Stimulated activated naive B cell treated with anti-CD40 and anti-IgM and Interleukin-4, amounts not matched to agents 10 μg/mL and 1 μg/mL and 100 μg/mL, for 72 hours (primary cell): ENCODE measurements around the gene CAPN1.

Experiments used
- ATAC-seq, 2 donors: fragments of 150-1000 bp; cut with Tn5 transposase; replicated peaks; 2 replicates each; pipeline ENCODE4 v1.10.0; 2021; ENCODE audit warnings: moderate library complexity in 1 of 2
- DNase-seq: peaks from one replicate; pipeline ENCODE4 v3.0.0; 2021
- H3K27ac Mint-ChIP-seq: one replicate; pipeline ENCODE4 v1.8.0; 2022; ENCODE audit warnings: mild to moderate bottlenecking, mixed read lengths
- H3K27me3 Mint-ChIP-seq, 2 donors: one replicate each; pipeline ENCODE4 v1.8.0; 2022; ENCODE audit warnings: mixed read lengths in 2 of 2
- H3K36me3 Mint-ChIP-seq, 2 donors: one replicate each; pipeline ENCODE4 v1.8.0; 2022; ENCODE audit warnings: mixed read lengths in 2 of 2, mild to moderate bottlenecking in 1 of 2
- H3K4me1 Mint-ChIP-seq, 2 donors: one replicate each; pipeline ENCODE4 v1.8.0; 2022; ENCODE audit warnings: mixed read lengths in 2 of 2, mild to moderate bottlenecking in 1 of 2
- H3K4me3 Mint-ChIP-seq, 2 donors: one replicate each; pipeline ENCODE4 v1.8.0; 2022; ENCODE audit warnings: mild to moderate bottlenecking in 2 of 2, mixed read lengths in 2 of 2, moderate library complexity in 1 of 2
- H3K9me3 Mint-ChIP-seq, 2 donors: one replicate each; pipeline ENCODE4 v1.8.0; 2022; ENCODE audit warnings: mixed read lengths in 2 of 2, mild to moderate bottlenecking in 1 of 2

Gene CAPN1

GRCh38 chr11:65150509-65151299 lies 31.0 kb upstream of the CAPN1 start:
- ATAC-seq (peak; percentile 88 to 92), DNase-seq (peak; percentile 46)
- Mint-ChIP-seq H3K9me3 (no peaks in the 10 kb centered on the region), H3K4me1 (peaks cover 25 to 48% of the 10 kb centered on the region in 2 donors), H3K36me3 (no peaks in the 10 kb centered on the region), H3K4me3 (peak overlapping the region in 1 of 2 donors; percentile 23), H3K27me3 (no peaks in the 10 kb centered on the region), H3K27ac (peak overlapping the region; percentile 84)

GRCh38 chr11:65151331-65151899 lies 30.3 kb upstream of the CAPN1 start:
- Mint-ChIP-seq H3K27ac (peak overlapping the region; percentile 68), H3K9me3 (no peaks in the 10 kb centered on the region)
- no peak for ATAC-seq

GRCh38 chr11:65152122-65152521 lies 29.6 kb upstream of the CAPN1 start:
- peak overlapping the region; percentile 68 for H3K27ac Mint-ChIP-seq
- H3K27me3 Mint-ChIP-seq, result no peaks in the 10 kb centered on the region
- DNase-seq (no peak), ATAC-seq (peak; percentile 10 to 43)
- no peaks in the 10 kb centered on the region for H3K36me3 Mint-ChIP-seq
- H3K4me3 Mint-ChIP-seq, result no peak overlapping the region
- H3K4me1 Mint-ChIP-seq, result peaks cover 20 to 35% of the 10 kb centered on the region in 2 donors
- H3K9me3 Mint-ChIP-seq, result no peaks in the 10 kb centered on the region

More at GRCh38 chr11:65151331-65151899, 30.3 kb upstream of the CAPN1 start:
- H3K27me3 Mint-ChIP-seq, result no peaks in the 10 kb centered on the region
- H3K4me1 Mint-ChIP-seq, result peaks cover 20 to 41% of the 10 kb centered on the region in 2 donors
- H3K4me3 Mint-ChIP-seq, result no peak overlapping the region
- H3K36me3 Mint-ChIP-seq, result no peaks in the 10 kb centered on the region
- no peak for DNase-seq

- no peak overlapping the region for H3K27ac Mint-ChIP-seq
- no peaks in the 10 kb centered on the region for H3K36me3 Mint-ChIP-seq
- no peak for DNase-seq
- no peaks in the 10 kb centered on the region for H3K9me3 Mint-ChIP-seq
- no peak overlapping the region for H3K4me3 Mint-ChIP-seq
- no peak for ATAC-seq
- peaks cover 14 to 18% of the 10 kb centered on the region in 2 donors for H3K4me1 Mint-ChIP-seq
- no peaks in the 10 kb centered on the region for H3K27me3 Mint-ChIP-seq
These were observed 25.5 kb upstream of the CAPN1 start for GRCh38 chr11:65156256-65156655.

GRCh38 chr11:65156926-65157325 lies 24.8 kb upstream of the CAPN1 start:
- DNase-seq, result no peak

GRCh38 chr11:65157336-65157735 lies 24.4 kb upstream of the CAPN1 start:
- DNase-seq (no peak), ATAC-seq (no peak)
- peaks cover 6 to 7% of the 10 kb centered on the region in 2 donors for H3K4me1 Mint-ChIP-seq
- no peaks in the 10 kb centered on the region for H3K27me3 Mint-ChIP-seq
- H3K36me3 Mint-ChIP-seq, result no peaks in the 10 kb centered on the region
- H3K9me3 Mint-ChIP-seq, result no peaks in the 10 kb centered on the region
- H3K4me3 Mint-ChIP-seq, result no peak overlapping the region
- H3K27ac Mint-ChIP-seq, result no peak overlapping the region

More at GRCh38 chr11:65156926-65157325, 24.8 kb upstream of the CAPN1 start:
- Mint-ChIP-seq H3K4me3 (no peak overlapping the region), H3K27ac (no peak overlapping the region), H3K4me1 (peaks cover 9 to 11% of the 10 kb centered on the region in 2 donors), H3K9me3 (no peaks in the 10 kb centered on the region), H3K27me3 (no peaks in the 10 kb centered on the region), H3K36me3 (no peaks in the 10 kb centered on the region)
- ATAC-seq, result no peak

- H3K4me1 Mint-ChIP-seq, result no peaks in the 10 kb centered on the region
- peak in 1 of 2 donors; percentile 23 for ATAC-seq
- no peaks in the 10 kb centered on the region for H3K36me3 Mint-ChIP-seq
- no peak for DNase-seq
- H3K27ac Mint-ChIP-seq, result no peak overlapping the region
- no peaks in the 10 kb centered on the region for H3K9me3 Mint-ChIP-seq
- no peaks in the 10 kb centered on the region for H3K27me3 Mint-ChIP-seq
- H3K4me3 Mint-ChIP-seq, result no peak overlapping the region
These were observed 22.7 kb upstream of the CAPN1 start for GRCh38 chr11:65159012-65159411.

GRCh38 chr11:65160643-65161042 lies 21.1 kb upstream of the CAPN1 start:
- Mint-ChIP-seq H3K9me3 (no peaks in the 10 kb centered on the region), H3K27me3 (no peaks in the 10 kb centered on the region), H3K4me1 (no peaks in the 10 kb centered on the region), H3K36me3 (no peaks in the 10 kb centered on the region), H3K4me3 (no peak overlapping the region), H3K27ac (no peak overlapping the region)
- ATAC-seq (no peak), DNase-seq (no peak)

- no peaks in the 10 kb centered on the region for H3K9me3 Mint-ChIP-seq
- DNase-seq (no peak), ATAC-seq (no peak)
- H3K27me3 Mint-ChIP-seq, result no peaks in the 10 kb centered on the region
- H3K4me1 Mint-ChIP-seq, result peaks cover 3 to 6% of the 10 kb centered on the region in 2 donors
- H3K4me3 Mint-ChIP-seq, result no peak overlapping the region
- no peak overlapping the region for H3K27ac Mint-ChIP-seq
- no peaks in the 10 kb centered on the region for H3K36me3 Mint-ChIP-seq
These were observed 18.0 kb upstream of the CAPN1 start for GRCh38 chr11:65163684-65164083.

- ATAC-seq (no peak), DNase-seq (no peak)
- H3K27me3 Mint-ChIP-seq, result no peaks in the 10 kb centered on the region
- no peak overlapping the region for H3K4me3 Mint-ChIP-seq
- peaks cover 9 to 17% of the 10 kb centered on the region in 2 donors for H3K4me1 Mint-ChIP-seq
- peaks cover 0 to 4% of the 10 kb centered on the region in 2 donors for H3K36me3 Mint-ChIP-seq
- H3K9me3 Mint-ChIP-seq, result no peaks in the 10 kb centered on the region
- no peak overlapping the region for H3K27ac Mint-ChIP-seq
These were observed 16.1 kb upstream of the CAPN1 start for GRCh38 chr11:65165410-65166317.

- H3K27me3 Mint-ChIP-seq, result no peaks in the 10 kb centered on the region
- DNase-seq (no peak), ATAC-seq (no peak)
- H3K4me3 Mint-ChIP-seq, result no peak overlapping the region
- peaks cover 9 to 17% of the 10 kb centered on the region in 2 donors for H3K4me1 Mint-ChIP-seq
- H3K9me3 Mint-ChIP-seq, result no peaks in the 10 kb centered on the region
- H3K36me3 Mint-ChIP-seq, result peaks cover 0 to 4% of the 10 kb centered on the region in 2 donors
- no peak overlapping the region for H3K27ac Mint-ChIP-seq
These were observed 14.8 kb upstream of the CAPN1 start for GRCh38 chr11:65166893-65167292.

GRCh38 chr11:65167656-65168055 lies 14.1 kb upstream of the CAPN1 start:
- Mint-ChIP-seq H3K9me3 (no peaks in the 10 kb centered on the region), H3K27me3 (no peaks in the 10 kb centered on the region), H3K4me1 (peaks cover 9 to 17% of the 10 kb centered on the region in 2 donors), H3K27ac (no peak overlapping the region), H3K4me3 (no peak overlapping the region), H3K36me3 (peaks cover 0 to 4% of the 10 kb centered on the region in 2 donors)
- DNase-seq, result no peak
- no peak for ATAC-seq

- peak overlapping the region; percentile 98 for H3K27ac Mint-ChIP-seq
- H3K9me3 Mint-ChIP-seq, result no peaks in the 10 kb centered on the region
- H3K36me3 Mint-ChIP-seq, result peaks cover 0 to 4% of the 10 kb centered on the region in 2 donors
- ATAC-seq, result peak; percentile 77 to 79
- peaks cover 14 to 22% of the 10 kb centered on the region in 2 donors for H3K4me1 Mint-ChIP-seq
- DNase-seq, result no peak
- H3K4me3 Mint-ChIP-seq, result peak overlapping the region; percentile 59 to 61
- no peaks in the 10 kb centered on the region for H3K27me3 Mint-ChIP-seq
These were observed 12.5 kb upstream of the CAPN1 start for GRCh38 chr11:65169164-65169641.

- peak within 1 kb of the TSS; percentile 59 to 61 for H3K4me3 Mint-ChIP-seq
- H3K27ac Mint-ChIP-seq, result peak within 1 kb of the TSS; percentile 98
- peaks cover 0 to 4% of the 10 kb centered on the region in 2 donors for H3K36me3 Mint-ChIP-seq
These were observed 11.6 kb upstream of the CAPN1 start, which contains the start of gene SPDYC for GRCh38 chr11:65170058-65170534. SPDYC (plus strand) TSS chr11:65170233; CDS start chr11:65171358, 1,125 bp downstream.

More at GRCh38 chr11:65170058-65170534, 11.6 kb upstream of the CAPN1 start, which contains the start of gene SPDYC:
- ATAC-seq (no peak), DNase-seq (no peak)
- Mint-ChIP-seq H3K27me3 (no peaks in the 10 kb centered on the region), H3K4me1 (peaks cover 14 to 22% of the 10 kb centered on the region in 2 donors), H3K9me3 (no peaks in the 10 kb centered on the region)
